ENCODE results near the gene SIM1. TPM values are rescaled to one million over a fixed set of nuclear protein-coding genes. Genes with fewer than 3 reads are reported as not detected.

SIM1 gene
- total RNA-seq, 4 donors from 2014 or later, result not detected

DNA sequence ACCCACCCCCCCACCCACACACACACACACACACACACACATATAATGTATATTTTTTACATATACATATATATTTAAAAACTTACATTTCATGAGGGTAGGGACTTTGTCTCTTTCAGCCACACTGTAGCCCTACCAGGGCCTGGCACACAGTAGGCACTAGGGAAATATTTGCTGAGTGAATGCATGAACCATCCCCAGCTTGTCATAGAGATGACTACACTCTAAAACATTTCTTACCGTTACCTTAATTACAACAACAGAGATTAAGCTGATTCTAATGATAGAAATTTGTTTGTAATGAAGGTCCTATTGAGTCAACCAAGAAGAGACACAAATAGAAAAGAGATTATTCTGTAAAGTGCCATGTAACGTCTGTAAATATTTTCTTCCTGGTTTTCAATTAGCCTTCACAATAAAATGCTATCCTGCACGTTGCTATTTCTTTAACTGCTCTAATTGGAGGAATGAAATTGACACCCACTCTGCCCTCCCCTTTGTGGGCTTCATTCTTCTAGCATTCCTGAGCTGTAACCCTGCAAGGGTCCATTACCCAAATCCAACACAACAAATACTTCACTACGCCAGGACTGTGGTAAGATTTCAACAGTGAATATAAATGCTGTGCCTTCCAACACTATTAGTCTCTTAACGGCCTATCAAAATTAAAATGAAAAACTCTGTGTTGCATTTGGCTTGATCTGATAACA, 30.8 kb downstream of the SIM1 start:
- Histone ChIP-seq H3K36me3 (no peaks in the 10 kb centered on the region), H3K27ac (no peak overlapping the region), H3K4me1 (no peaks in the 10 kb centered on the region), H3K4me3 (no peak overlapping the region), H3K9me3 (no peaks in the 10 kb centered on the region), H3K27me3 (peaks cover 36% of the 10 kb centered on the region)
- TF ChIP-seq, protein P1, sequence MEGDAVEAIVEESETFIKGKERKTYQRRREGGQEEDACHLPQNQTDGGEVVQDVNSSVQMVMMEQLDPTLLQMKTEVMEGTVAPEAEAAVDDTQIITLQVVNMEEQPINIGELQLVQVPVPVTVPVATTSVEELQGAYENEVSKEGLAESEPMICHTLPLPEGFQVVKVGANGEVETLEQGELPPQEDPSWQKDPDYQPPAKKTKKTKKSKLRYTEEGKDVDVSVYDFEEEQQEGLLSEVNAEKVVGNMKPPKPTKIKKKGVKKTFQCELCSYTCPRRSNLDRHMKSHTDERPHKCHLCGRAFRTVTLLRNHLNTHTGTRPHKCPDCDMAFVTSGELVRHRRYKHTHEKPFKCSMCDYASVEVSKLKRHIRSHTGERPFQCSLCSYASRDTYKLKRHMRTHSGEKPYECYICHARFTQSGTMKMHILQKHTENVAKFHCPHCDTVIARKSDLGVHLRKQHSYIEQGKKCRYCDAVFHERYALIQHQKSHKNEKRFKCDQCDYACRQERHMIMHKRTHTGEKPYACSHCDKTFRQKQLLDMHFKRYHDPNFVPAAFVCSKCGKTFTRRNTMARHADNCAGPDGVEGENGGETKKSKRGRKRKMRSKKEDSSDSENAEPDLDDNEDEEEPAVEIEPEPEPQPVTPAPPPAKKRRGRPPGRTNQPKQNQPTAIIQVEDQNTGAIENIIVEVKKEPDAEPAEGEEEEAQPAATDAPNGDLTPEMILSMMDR (IDR thresholded peaks at IDR 0.05), result no peak
- TF ChIP-seq EP300 (IDR thresholded peaks at IDR 0.05), result no peak
- TF ChIP-seq POLR2AphosphoS5 (IDR thresholded peaks at IDR 0.05), result no peak
- no peak for TF ChIP-seq POLR2A (IDR thresholded peaks at IDR 0.05)
- WGBS, 2 donors (ENCODE audit: low coverage in 1 of 2), result 46 to 56% methylated on average over 5 of the region's 5 CpGs
- ATAC-seq, result no peak

GRCh38 chr6:100432136-100432535, 32.6 kb downstream of the SIM1 start:
- Histone ChIP-seq H3K4me3 (no peak overlapping the region), H3K36me3 (no peaks in the 10 kb centered on the region), H3K9me3 (no peaks in the 10 kb centered on the region), H3K4me1 (no peaks in the 10 kb centered on the region), H3K27me3 (peaks cover 20% of the 10 kb centered on the region), H3K27ac (no peak overlapping the region)
- 43 to 58% methylated on average over 3 of the region's 3 CpGs for WGBS, 2 donors (ENCODE audit: low coverage in 1 of 2)
- TF ChIP-seq, protein P1 (IDR thresholded peaks at IDR 0.05), result no peak
- TF ChIP-seq POLR2AphosphoS5 (IDR thresholded peaks at IDR 0.05) (no peak), EP300 (IDR thresholded peaks at IDR 0.05) (no peak), POLR2A (IDR thresholded peaks at IDR 0.05) (no peak)
- no peak for ATAC-seq

GRCh38 chr6:100430962-100431361, 33.8 kb downstream of the SIM1 start:
- H3K27ac ChIP-seq, result no peak overlapping the region
- no peaks in the 10 kb centered on the region for H3K36me3 ChIP-seq
- H3K4me3 ChIP-seq, result no peak overlapping the region
- TF ChIP-seq POLR2AphosphoS5 (IDR thresholded peaks at IDR 0.05) (no peak), EP300 (IDR thresholded peaks at IDR 0.05) (no peak), POLR2A (IDR thresholded peaks at IDR 0.05) (no peak)
- TF ChIP-seq, protein P1 (IDR thresholded peaks at IDR 0.05), result no peak
- 55 to 59% methylated on average over 3 of the region's 3 CpGs for WGBS, 2 donors (ENCODE audit: low coverage in 1 of 2)
- no peaks in the 10 kb centered on the region for H3K4me1 ChIP-seq
- peaks cover 11% of the 10 kb centered on the region for H3K27me3 ChIP-seq
- no peaks in the 10 kb centered on the region for H3K9me3 ChIP-seq
- ATAC-seq, result no peak

- ATAC-seq, result no peak
- Histone ChIP-seq H3K27ac (no peak overlapping the region), H3K9me3 (no peaks in the 10 kb centered on the region), H3K4me1 (no peaks in the 10 kb centered on the region), H3K27me3 (peaks cover 9% of the 10 kb centered on the region), H3K36me3 (no peaks in the 10 kb centered on the region), H3K4me3 (no peak overlapping the region)
- no peak for TF ChIP-seq POLR2A (IDR thresholded peaks at IDR 0.05)
- no peak for TF ChIP-seq POLR2AphosphoS5 (IDR thresholded peaks at IDR 0.05)
- TF ChIP-seq, protein P1 (IDR thresholded peaks at IDR 0.05), result no peak
- TF ChIP-seq EP300 (IDR thresholded peaks at IDR 0.05), result no peak
These were observed 37.3 kb downstream of the SIM1 start for GRCh38 chr6:100427452-100427851.

DNA sequence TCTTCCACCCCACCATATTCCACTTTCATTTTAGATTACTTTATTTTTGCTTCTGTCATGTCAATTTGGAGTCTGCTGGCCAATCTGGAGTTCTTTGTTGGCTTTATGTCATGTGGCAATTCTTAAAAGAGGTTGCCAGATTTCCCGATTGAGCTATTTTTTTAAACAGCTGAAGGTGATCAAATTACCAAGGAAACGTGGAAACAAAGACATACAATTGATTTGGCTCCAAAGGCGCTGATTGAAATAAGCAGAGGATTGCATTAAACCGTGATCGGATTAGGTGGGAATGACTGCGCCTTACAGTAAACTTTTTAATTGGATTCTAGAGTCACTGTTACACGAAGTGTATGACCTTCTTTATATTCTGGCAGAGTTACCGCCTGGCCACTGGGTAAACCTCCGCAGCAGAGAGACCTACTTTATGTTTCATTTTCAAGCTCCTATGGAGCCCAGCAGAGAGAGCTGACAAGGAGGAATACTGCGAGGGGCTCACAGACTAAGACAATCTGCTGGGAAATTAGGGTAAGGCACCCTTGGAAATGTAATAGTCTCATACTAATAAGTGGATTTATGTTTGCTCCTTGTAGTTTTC, 37.9 kb downstream of the SIM1 start:
- ATAC-seq, result no peak
- H3K4me3 ChIP-seq, result no peak overlapping the region
- peaks cover 5% of the 10 kb centered on the region for H3K27me3 ChIP-seq
- TF ChIP-seq POLR2A (IDR thresholded peaks at IDR 0.05), result no peak
- no peak for TF ChIP-seq EP300 (IDR thresholded peaks at IDR 0.05)
- TF ChIP-seq, protein P1 (IDR thresholded peaks at IDR 0.05), result no peak
- TF ChIP-seq POLR2AphosphoS5 (IDR thresholded peaks at IDR 0.05), result no peak
- H3K27ac ChIP-seq, result no peak overlapping the region
- H3K36me3 ChIP-seq, result no peaks in the 10 kb centered on the region
- H3K9me3 ChIP-seq, result no peaks in the 10 kb centered on the region
- H3K4me1 ChIP-seq, result no peaks in the 10 kb centered on the region
- 80 to 88% methylated on average over 6 to 10 of the region's 10 CpGs for WGBS, 2 donors (ENCODE audit: low coverage in 1 of 2)
